IPS-11a (cell line): Measurements from ENCODE around the gene CXCL12.

ENCODE experiments used
- H3K4me3 ChIP-seq: one replicate; pipeline ENCODE4 v1.5.1; 2013; ENCODE audit warnings: low read depth, low read length, control low read depth

CXCL12 gene

GRCh38 chr10:44335330-44336021 lies 49.4 kb downstream of the CXCL12 start:
- no peak overlapping the region for H3K4me3 ChIP-seq

- H3K4me3 ChIP-seq = no peak overlapping the region
Measured at GRCh38 chr10:44334621-44335184, 50.2 kb downstream of the CXCL12 start.

- no peak overlapping the region for H3K4me3 ChIP-seq
Measured at GRCh38 chr10:44334091-44334490, 50.8 kb downstream of the CXCL12 start.

- H3K4me3 ChIP-seq = no peak overlapping the region
Measured at GRCh38 chr10:44333511-44333910, 51.4 kb downstream of the CXCL12 start.

GRCh38 chr10:44332465-44332864 lies 52.4 kb downstream of the CXCL12 start:
- no peak overlapping the region for H3K4me3 ChIP-seq

GRCh38 chr10:44330431-44330830 lies 54.5 kb downstream of the CXCL12 start:
- H3K4me3 ChIP-seq = no peak overlapping the region

GRCh38 chr10:44327461-44327860 lies 57.4 kb downstream of the CXCL12 start:
- H3K4me3 ChIP-seq = no peak overlapping the region
